PC-9 (cell line): ENCODE measurements around the gene RHBDL1. TPM values are rescaled to one million over a fixed set of nuclear protein-coding genes. Genes with fewer than 3 reads are reported as not detected.
A peak's percentile ranks its signal among the peaks of the same experiment; 100 is the strongest.

Source experiments
- BruUV-seq: library from RNA; stranded (reverse); fragments of 400-500 nt; replicated peaks from 2 replicates; lab custom pipeline; 2021; lab: Mats Ljungman, UMichigan
- CTCF ChIA-PET: fragments of 300-600 bp; sonication (Branson Sonifier 250); formaldehyde crosslinking; loops from one replicate; lab custom pipeline; 2022; ENCODE audit warnings: antibody characterized with exemption; lab: Charles Lee
- POLR2A ChIA-PET: fragments of 300-600 bp; sonication (Branson Sonifier 250); formaldehyde crosslinking; loops from one replicate; lab custom pipeline; 2022; ENCODE audit warnings: antibody characterized with exemption; ENCODE audit not compliant: unreplicated experiment; lab: Charles Lee
- DNase-seq, 2 experiments: peaks; one replicate each; pipeline versions ENCODE4 v3.0.0 to v3.0.0-alpha.2; 2015 to 2022; ENCODE audit warnings: mixed read lengths in 1 of 2
- H2AFZ ChIP-seq: fragments of 200-600 bp; sonication (generic); 2 replicates; pipeline ENCODE4 v1.8.1; 2017; ENCODE audit warnings: antibody characterized with exemption
- H3F3A ChIP-seq: fragments of 200-600 bp; sonication (generic); 2 replicates; pipeline ENCODE4 v1.8.1; 2017; ENCODE audit warnings: antibody characterized with exemption, mild to moderate bottlenecking, low read depth; ENCODE audit not compliant: insufficient read depth
- H3K27ac ChIP-seq: fragments of 200-600 bp; sonication (generic); 2 replicates; pipeline ENCODE4 v1.6.1; 2016; ENCODE audit warnings: mixed run types
- H3K27me3 ChIP-seq: fragments of 200-600 bp; sonication (generic); 2 replicates; pipeline ENCODE4 v1.6.1; 2016; ENCODE audit warnings: low read depth, mixed run types; ENCODE audit not compliant: insufficient read depth
- H3K36me3 ChIP-seq: fragments of 200-600 bp; sonication (generic); 2 replicates; pipeline ENCODE4 v1.6.1; 2016; ENCODE audit warnings: low read depth, mixed run types
- H3K4me1 ChIP-seq: fragments of 200-600 bp; sonication (generic); replicated peaks from 2 replicates; pipeline ENCODE4 v1.6.1; 2016; ENCODE audit warnings: mixed run types; ENCODE audit not compliant: insufficient read depth
- H3K4me2 ChIP-seq: fragments of 200-600 bp; sonication (generic); 2 replicates; pipeline ENCODE4 v1.6.1; 2017; ENCODE audit warnings: mixed run types
- H3K4me3 ChIP-seq: fragments of 200-600 bp; sonication (generic); 2 replicates; pipeline ENCODE4 v1.6.1; 2016; ENCODE audit warnings: mixed run types
- H3K79me2 ChIP-seq: fragments of 200-600 bp; sonication (generic); 2 replicates; pipeline ENCODE4 v1.6.1; 2017; ENCODE audit warnings: low read depth, mixed run types
- H3K9me2 ChIP-seq: fragments of 200-600 bp; sonication (generic); 2 replicates; pipeline ENCODE4 v1.8.1; 2017; ENCODE audit warnings: mild to moderate bottlenecking; ENCODE audit not compliant: insufficient read depth
- H3K9me3 ChIP-seq: fragments of 200-600 bp; sonication (generic); 2 replicates; pipeline ENCODE4 v1.8.1; 2016; ENCODE audit warnings: low read depth; ENCODE audit not compliant: insufficient read depth
- H4K20me1 ChIP-seq: fragments of 200-600 bp; sonication (generic); 2 replicates; pipeline ENCODE4 v1.8.1; 2017; ENCODE audit not compliant: insufficient read depth
- CTCF ChIP-seq: fragments of 200-600 bp; sonication (generic); conservative IDR thresholded peaks from 2 replicates; pipeline ENCODE4 v1.6.1; 2017; ENCODE audit warnings: mixed run types, antibody characterized with exemption, mild to moderate bottlenecking, moderate library complexity
- EZH2 ChIP-seq: fragments of 200-600 bp; sonication (generic); IDR thresholded peaks from 2 replicates; pipeline ENCODE4 v1.8.0; 2017; ENCODE audit warnings: antibody characterized with exemption, low read depth
- intact Hi-C: fragments of 100-400 bp; cut with micrococcal nuclease; formaldehyde crosslinking; loops from one replicate; pipeline ENCODE4 v1.10.0; 2022; ENCODE audit not compliant: unreplicated experiment
- total RNA-seq: library from RNA; stranded (reverse); gene quantifications from 2 replicates; pipeline ENCODE4 v1.2.3, GENCODE V29; 2021

Gene RHBDL1
- total RNA-seq, 1 experiment from 2014 or later, result 18.1 TPM

- H3K4me2 ChIP-seq, result peak within 1 kb of the TSS; percentile 86
- POLR2A ChIA-PET, result interaction anchor here (0.5 to 1.1 kb wide), 4 partner anchors 31 to 277 kb away, joined by 3 to 5 read pairs (median 4); partner anchors contain the start of genes CHTF18 and WDR90
Observed at GRCh38 chr16:679814-680624, 4.5 kb downstream of the RHBDL1 start, which contains the start of gene STUB1. TSS of gene STUB1 (plus strand) at chr16:680410. CDS start at chr16:680526, 116 bp downstream.

GRCh38 chr16:680625-680945, 5.1 kb downstream of the RHBDL1 start:
- Histone ChIP-seq H3K4me1 (peaks cover 33% of the 10 kb centered on the region), H3K36me3 (no peaks in the 10 kb centered on the region; the same call in 1 of the 2 replicates), H3K9me2 (no peaks in the 10 kb centered on the region), H3F3A (peaks cover 40% of the 10 kb centered on the region; the same call in 1 of the 2 replicates), H3K79me2 (peaks cover 33% of the 10 kb centered on the region), H2AFZ (no peak overlapping the region), H3K27me3 (no peaks in the 10 kb centered on the region), H3K27ac (no peak overlapping the region; the same call in 1 of the 2 replicates), H3K4me2 (peak overlapping the region; percentile 86), H4K20me1 (peaks cover 30% of the 10 kb centered on the region), H3K4me3 (peak overlapping the region; percentile 71), H3K9me3 (no peaks in the 10 kb centered on the region)
- no TSS peak for BruUV-seq
- intact Hi-C loops, result loop anchor here (5.0 kb wide), 1 partner anchor 153 kb away; the partner anchor contains the start of gene CAPN15
- DNase-seq, result no peak
- ChIA-PET POLR2A (interaction anchor here (1.1 kb wide), 2 partner anchors 32 to 108 kb away, joined by 3 to 5 read pairs; partner anchors contain the start of genes CHTF18 and WDR90), CTCF (interaction anchor here (0.6 kb wide), 1 partner anchor 40 kb away, joined by 4 read pairs; no protein-coding TSS in a partner anchor)
- TF ChIP-seq EZH2, result no peak

More at GRCh38 chr16:679814-680624, 4.5 kb downstream of the RHBDL1 start, which contains the start of gene STUB1:
- H3F3A ChIP-seq, result peaks cover 40% of the 10 kb centered on the region; the same call in 1 of the 2 replicates
- H2AFZ ChIP-seq, result peak within 1 kb of the TSS; percentile 89
- TF ChIP-seq EZH2 (no peak), CTCF (no peak)
- H3K9me3 ChIP-seq, result no peaks in the 10 kb centered on the region
- peaks cover 33% of the 10 kb centered on the region for H3K79me2 ChIP-seq
- H3K27me3 ChIP-seq, result no peaks in the 10 kb centered on the region
- intact Hi-C loops, result loop anchor here (5.0 kb wide), 1 partner anchor 153 kb away; the partner anchor contains the start of gene CAPN15
- peak within 1 kb of the TSS; percentile 43; the same call in 1 of the 2 replicates for H3K27ac ChIP-seq
- no peaks in the 10 kb centered on the region for H3K9me2 ChIP-seq
- no peaks in the 10 kb centered on the region; the same call in 1 of the 2 replicates for H3K36me3 ChIP-seq
- peaks cover 30% of the 10 kb centered on the region for H3K4me1 ChIP-seq
- DNase-seq, result peak; percentile 60 to 94
- H3K4me3 ChIP-seq, result peak within 1 kb of the TSS; percentile 71
- CTCF ChIA-PET, result interaction anchor here (0.6 kb wide), 1 partner anchor 40 kb away, joined by 4 read pairs; no protein-coding TSS in a partner anchor
- BruUV-seq, result no TSS peak
- peaks cover 30% of the 10 kb centered on the region for H4K20me1 ChIP-seq

GRCh38 chr16:680967-681745, 5.7 kb downstream of the RHBDL1 start:
- ChIA-PET POLR2A (interaction anchor here (0.5 to 1.1 kb wide), 6 partner anchors 12 to 154 kb away, joined by 3 to 7 read pairs (median 5); partner anchors contain the start of genes CAPN15, CHTF18 and WDR90), CTCF (no interaction called here)
- Histone ChIP-seq H3K27ac (no peak overlapping the region), H3K79me2 (peaks cover 33% of the 10 kb centered on the region), H3F3A (peaks cover 40% of the 10 kb centered on the region; the same call in 1 of the 2 replicates), H3K4me1 (peaks cover 33% of the 10 kb centered on the region), H3K9me2 (no peaks in the 10 kb centered on the region), H3K36me3 (no peaks in the 10 kb centered on the region; the same call in 1 of the 2 replicates), H3K4me2 (peak overlapping the region; percentile 86), H3K27me3 (no peaks in the 10 kb centered on the region), H4K20me1 (peaks cover 30% of the 10 kb centered on the region), H3K9me3 (no peaks in the 10 kb centered on the region), H3K4me3 (peak overlapping the region; percentile 71), H2AFZ (no peak overlapping the region)
- BruUV-seq, result TSS peak; percentile 48
- TF ChIP-seq CTCF, result no peak; the same call in 1 of the 2 replicates
- DNase-seq, result no peak
- intact Hi-C loops, result loop anchor here (5.0 kb wide), 1 partner anchor 154 kb away; the partner anchor contains the start of gene CAPN15
